Activated CD8-positive, alpha-beta memory T cell treated with anti-CD3 and anti-CD28 coated beads for 4 hours (primary cell): ENCODE data around the gene ZNF202.

Experiments
- DNase-seq, 2 donors: peaks; one replicate each; pipeline ENCODE4 v3.0.0-alpha.2; 2020; ENCODE audit warnings: low read depth in 2 of 2

Gene ZNF202

DNA sequence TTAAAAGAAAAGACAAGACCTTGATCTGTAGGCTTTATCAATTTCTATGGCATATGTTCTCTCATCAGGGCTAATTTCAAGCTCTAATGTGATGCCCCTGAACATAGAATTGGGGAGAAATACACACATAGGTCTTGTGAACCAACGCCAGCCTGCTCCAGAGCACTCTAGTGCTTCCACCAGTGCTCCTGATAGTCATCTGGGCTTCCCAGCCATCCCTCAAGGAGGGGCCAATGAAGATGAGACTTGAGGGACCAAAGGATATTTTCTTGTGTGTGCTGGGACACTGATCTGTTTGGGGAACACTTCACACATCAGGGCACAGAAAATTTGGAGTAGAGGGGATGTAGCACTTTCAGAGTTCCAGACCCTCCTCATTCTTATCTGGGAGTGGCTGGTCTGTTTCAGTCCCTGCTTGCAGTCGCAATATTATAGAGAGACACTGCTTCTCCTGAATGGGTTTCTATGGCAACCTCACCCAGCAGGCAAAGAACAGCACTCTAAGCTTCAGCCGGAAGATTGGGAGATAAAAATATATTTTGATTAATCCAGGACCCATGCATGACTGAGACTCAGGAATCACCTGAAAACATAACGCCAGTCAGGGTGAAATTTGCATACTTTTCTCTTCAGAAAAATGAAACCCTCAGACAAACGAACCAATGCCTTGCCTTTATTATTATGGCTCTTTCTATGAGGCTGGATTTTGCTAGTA is 58.6 kb downstream of the ZNF202 start:
- no peak for DNase-seq

DNA sequence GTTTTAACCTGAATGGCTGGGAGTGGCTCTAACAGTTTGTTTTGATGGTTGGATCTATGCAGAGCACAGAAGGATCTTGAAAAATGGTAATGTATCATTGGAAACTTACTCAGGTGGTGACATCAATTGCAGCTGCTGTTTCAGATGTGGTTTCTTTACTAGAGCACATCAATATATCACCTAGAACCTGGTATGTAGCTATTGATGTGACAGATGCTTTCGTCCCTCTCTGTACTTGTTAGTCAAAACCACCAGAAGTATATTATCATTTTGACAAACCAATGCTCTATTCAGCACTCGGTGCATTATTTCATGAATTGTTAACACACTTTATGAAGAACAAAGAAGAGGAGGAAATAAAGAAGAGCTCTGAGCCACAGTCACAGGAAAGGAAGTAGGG is 60.4 kb downstream of the ZNF202 start:
- no peak for DNase-seq

DNA sequence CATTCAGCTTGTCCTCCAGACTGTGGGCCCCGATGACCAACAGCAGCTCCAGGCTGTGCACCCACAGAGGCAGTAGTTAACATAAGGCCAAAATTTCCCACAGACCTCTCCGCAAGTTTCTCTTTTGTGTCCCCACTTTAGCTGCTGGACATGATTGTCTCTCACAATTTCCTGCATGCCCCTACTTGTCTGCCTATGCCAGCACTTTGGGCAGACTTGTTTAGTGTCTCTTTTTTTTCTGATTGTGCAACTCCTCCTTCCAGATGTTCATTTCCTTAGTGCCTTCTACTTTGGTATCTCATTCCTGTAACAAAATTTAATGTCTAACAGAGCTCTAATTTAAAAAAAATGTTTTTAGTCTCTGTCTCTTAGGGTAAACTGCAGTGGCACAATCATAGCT is 63.2 kb downstream of the ZNF202 start:
- DNase-seq, result no peak

DNA sequence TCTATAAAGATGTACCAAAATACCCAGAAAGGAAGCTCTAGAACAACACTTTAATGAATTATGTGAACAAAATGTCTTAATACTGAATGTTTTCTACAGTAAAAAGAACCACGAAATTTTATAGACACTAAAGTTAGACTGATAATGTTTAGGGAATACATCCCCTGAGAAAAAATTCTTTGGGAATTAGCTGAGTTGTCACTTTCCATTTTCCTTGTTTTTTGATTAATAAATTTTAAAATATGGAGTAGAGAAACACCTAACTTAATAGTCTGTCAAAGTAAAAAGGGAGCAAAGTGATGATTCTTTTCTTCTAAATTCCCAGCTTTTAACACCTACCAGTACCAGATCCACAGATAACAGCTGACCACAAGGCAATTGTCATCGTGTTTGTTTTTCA is 64.0 kb downstream of the ZNF202 start:
- no peak for DNase-seq

DNA sequence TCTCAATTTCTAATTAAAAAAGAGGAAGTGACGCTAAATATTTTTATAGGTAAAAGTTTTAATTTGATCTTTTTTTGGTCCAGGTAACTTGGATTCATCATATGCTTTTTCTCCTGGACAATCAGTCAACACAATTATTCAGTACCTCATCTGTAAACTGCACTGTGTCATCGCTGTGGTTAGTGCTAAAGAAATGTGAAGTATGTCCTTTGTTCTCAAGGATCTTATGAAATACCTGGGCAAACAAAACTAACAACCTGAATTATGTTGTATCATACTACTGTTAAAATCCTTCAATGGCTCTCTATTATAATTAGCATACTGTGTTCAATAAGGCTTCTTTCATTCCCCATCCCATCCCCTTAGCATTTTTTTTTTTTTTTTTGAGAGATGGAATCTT is 67.2 kb downstream of the ZNF202 start:
- DNase-seq, result no peak
